WERI-Rb-1 (cell line): ENCODE data around the gene VPS54.

ENCODE experiments used
- DNase-seq: peaks from one replicate; pipeline ENCODE4 v3.0.0-alpha.2; 2020
- H3K27ac ChIP-seq: fragments of 250-450 bp; sonication (Bioruptor Pico); 2 replicates; pipeline ENCODE4 v1.5.1; 2020; ENCODE audit warnings: mild to moderate bottlenecking, moderate library complexity
- H3K27me3 ChIP-seq: fragments of 250-450 bp; sonication (Bioruptor Pico); 2 replicates; pipeline ENCODE4 v1.5.1; 2021; ENCODE audit warnings: mild to moderate bottlenecking, low read depth, moderate library complexity; ENCODE audit not compliant: insufficient read depth, severe bottlenecking
- H3K36me3 ChIP-seq: fragments of 250-450 bp; sonication (Bioruptor Pico); 2 replicates; pipeline ENCODE4 v1.5.1; 2020; ENCODE audit warnings: mild to moderate bottlenecking, moderate library complexity
- H3K4me3 ChIP-seq: 2 replicates; pipeline ENCODE4 v1.5.1; 2011; ENCODE audit warnings: low read depth, mild to moderate bottlenecking, control low read depth, low read length
- H3K9me3 ChIP-seq: fragments of 250-450 bp; sonication (Bioruptor Pico); 2 replicates; pipeline ENCODE4 v1.5.1; 2021; ENCODE audit warnings: mild to moderate bottlenecking, moderate library complexity; ENCODE audit not compliant: severe bottlenecking
- CTCF ChIP-seq: IDR thresholded peaks from 2 replicates; pipeline ENCODE4 v1.5.1; 2011; ENCODE audit warnings: low read depth, mild to moderate bottlenecking, control low read depth, inconsistent platforms, low read length

Gene VPS54

GRCh38 chr2:63862806-63863205, 156.4 kb downstream of the VPS54 start:
- no peak overlapping the region for H3K4me3 ChIP-seq
- H3K36me3 ChIP-seq, result peaks cover 48% of the 10 kb centered on the region
- H3K9me3 ChIP-seq, result no peaks in the 10 kb centered on the region
- DNase-seq, result no peak
- no peak overlapping the region for H3K27ac ChIP-seq
- TF ChIP-seq CTCF, result no peak
- no peaks in the 10 kb centered on the region for H3K27me3 ChIP-seq

GRCh38 chr2:63861220-63861822, 157.9 kb downstream of the VPS54 start:
- Histone ChIP-seq H3K27me3 (no peaks in the 10 kb centered on the region), H3K4me3 (no peak overlapping the region), H3K9me3 (no peaks in the 10 kb centered on the region), H3K36me3 (peaks cover 57% of the 10 kb centered on the region), H3K27ac (no peak overlapping the region)
- DNase-seq, result peak; percentile 60
- peak; percentile 54 for TF ChIP-seq CTCF

GRCh38 chr2:63858291-63858690, 160.9 kb downstream of the VPS54 start:
- Histone ChIP-seq H3K36me3 (peaks cover 43% of the 10 kb centered on the region), H3K4me3 (no peak overlapping the region), H3K27me3 (no peaks in the 10 kb centered on the region), H3K27ac (no peak overlapping the region), H3K9me3 (no peaks in the 10 kb centered on the region)
- TF ChIP-seq CTCF, result no peak
- DNase-seq, result no peak

GRCh38 chr2:63856303-63856603, 163.0 kb downstream of the VPS54 start:
- TF ChIP-seq CTCF, result no peak
- H3K27me3 ChIP-seq, result no peaks in the 10 kb centered on the region
- DNase-seq, result no peak
- no peak overlapping the region for H3K27ac ChIP-seq
- no peaks in the 10 kb centered on the region for H3K9me3 ChIP-seq
- peaks cover 32% of the 10 kb centered on the region for H3K36me3 ChIP-seq
- no peak overlapping the region for H3K4me3 ChIP-seq

GRCh38 chr2:63855418-63856302, 163.6 kb downstream of the VPS54 start:
- Histone ChIP-seq H3K27me3 (no peaks in the 10 kb centered on the region), H3K36me3 (peaks cover 32% of the 10 kb centered on the region), H3K9me3 (no peaks in the 10 kb centered on the region), H3K4me3 (no peak overlapping the region), H3K27ac (no peak overlapping the region)
- TF ChIP-seq CTCF, result no peak
- DNase-seq, result no peak
